H1 (cell line): ENCODE data around the gene FAM76B. TPM values are rescaled to one million over a fixed set of nuclear protein-coding genes. Genes with fewer than 3 reads are reported as not detected.

Experiments
- CTCF ChIA-PET: fragments of 300-600 bp; sonication (Branson Sonifier 250); formaldehyde crosslinking; loops from one replicate; lab custom pipeline; 2021; ENCODE audit not compliant: partially characterized antibody; lab: Charles Lee
- POLR2A ChIA-PET: fragments of 300-600 bp; sonication (Branson Sonifier 250); formaldehyde crosslinking; loops from one replicate; lab custom pipeline; 2021; ENCODE audit warnings: inconsistent platforms; ENCODE audit not compliant: partially characterized antibody; lab: Charles Lee
- DNase-seq, 2 experiments: peaks; one replicate each; pipeline versions ENCODE4 v3.0.0 to v3.0.0-alpha.2; 2010 to 2022; ENCODE audit warnings: low spot score in 2 of 2, low read depth in 1 of 2, mixed read lengths in 1 of 2
- FAIRE-seq: peaks from 2 replicates; lab custom pipeline; 2011; peaks lifted over from hg19 to GRCh38; lab: Jason Lieb, UNC
- H2AFZ ChIP-seq: 2 replicates; pipeline ENCODE4 v1.8.1; 2012; ENCODE audit warnings: low read length, inconsistent platforms
- H2AK5ac ChIP-seq: 2 replicates; pipeline ENCODE4 v1.6.1; 2013; ENCODE audit warnings: low read depth, low read length
- H2BK120ac ChIP-seq: replicated peaks from 2 replicates; pipeline ENCODE3; 2013; ENCODE audit warnings: low read depth, low read length, inconsistent platforms
- H2BK12ac ChIP-seq: 2 replicates; pipeline ENCODE4 v1.6.1; 2013; ENCODE audit warnings: low read depth, low read length
- H2BK15ac ChIP-seq: 2 replicates; pipeline ENCODE4 v1.6.1; 2013; ENCODE audit warnings: low read length
- H2BK20ac ChIP-seq: 2 replicates; pipeline ENCODE4 v1.6.1; 2013; ENCODE audit warnings: low read length
- H2BK5ac ChIP-seq: 2 replicates; pipeline ENCODE4 v1.6.1; 2013; ENCODE audit warnings: low read depth, low read length
- H3K14ac ChIP-seq: 2 replicates; pipeline ENCODE4 v1.6.1; 2013; ENCODE audit warnings: inconsistent platforms; ENCODE audit not compliant: insufficient read length
- H3K18ac ChIP-seq: 2 replicates; pipeline ENCODE4 v1.6.1; 2013; ENCODE audit warnings: low read length; ENCODE audit errors: extremely low read depth
- H3K23ac ChIP-seq: 2 replicates; pipeline ENCODE4 v1.6.1; 2013; ENCODE audit warnings: inconsistent platforms; ENCODE audit not compliant: insufficient read length
- H3K23me2 ChIP-seq: 2 replicates; pipeline ENCODE4 v1.6.1; 2013; ENCODE audit warnings: low read depth, low read length
- H3K27ac ChIP-seq: 2 replicates; pipeline ENCODE4 v1.6.1; 2011; ENCODE audit warnings: low read depth, low read length, inconsistent platforms
- H3K27me3 ChIP-seq, 4 experiments: replicated peaks in 1 of 4; 1 replicate in 1 of 4; 2 replicates in 3 of 4; pipeline versions ENCODE4 v1.6.1 to v1.8.1; 2011 to 2013; ENCODE audit warnings: low read length in 3 of 4, mild to moderate bottlenecking in 3 of 4, inconsistent platforms in 2 of 4, mixed read lengths in 2 of 4, moderate library complexity in 1 of 4; ENCODE audit not compliant: control insufficient read depth in 3 of 4, insufficient read depth in 3 of 4; ENCODE audit errors: extremely low read depth in 1 of 4
- H3K36me3 ChIP-seq, 4 experiments: 2 replicates each; pipeline versions ENCODE4 v1.6.1 to v1.8.1; 2011 to 2013; ENCODE audit warnings: mild to moderate bottlenecking in 4 of 4, low read length in 3 of 4, moderate library complexity in 2 of 4, control low read depth in 1 of 4, inconsistent platforms in 1 of 4; ENCODE audit not compliant: insufficient read depth in 4 of 4, control insufficient read depth in 2 of 4
- H3K4ac ChIP-seq: replicated peaks from 2 replicates; pipeline ENCODE3; 2013; ENCODE audit warnings: low read length, low read depth, mixed read lengths, inconsistent platforms; ENCODE audit not compliant: insufficient read length
- H3K4me1 ChIP-seq, 4 experiments: replicated peaks in 1 of 4; 1 replicate in 1 of 4; 2 replicates in 3 of 4; pipeline versions ENCODE4 v1.6.1 to v1.8.1; 2011 to 2013; ENCODE audit warnings: low read length in 3 of 4, inconsistent platforms in 2 of 4, mixed read lengths in 1 of 4; ENCODE audit not compliant: insufficient read depth in 4 of 4, control insufficient read depth in 3 of 4
- H3K4me2 ChIP-seq, 2 experiments: 2 replicates each; pipeline versions ENCODE4 v1.6.1 to v1.8.1; 2011 to 2013; ENCODE audit warnings: low read depth in 2 of 2, low read length in 2 of 2, control low read depth in 1 of 2, inconsistent platforms in 1 of 2, mild to moderate bottlenecking in 1 of 2; ENCODE audit not compliant: insufficient read depth in 1 of 2
- H3K4me3 ChIP-seq, 4 experiments: fragments of 200-600, 300-600 bp in 1 of 4; sonication (generic), shearing (Covaris generic), sonication (Bioruptor Twin) in 1 of 4; 2 replicates each; pipeline versions ENCODE4 v1.5.1 to v1.8.1; 2011 to 2016; ENCODE audit warnings: low read length in 4 of 4, low read depth in 3 of 4, control low read depth in 2 of 4, inconsistent platforms in 2 of 4, mild to moderate bottlenecking in 2 of 4, mixed read lengths in 1 of 4, moderate library complexity in 1 of 4; ENCODE audit not compliant: insufficient read depth in 2 of 4; ENCODE audit errors: extremely low read depth in 1 of 4
- H3K56ac ChIP-seq: replicated peaks from 2 replicates; pipeline ENCODE3; 2013; ENCODE audit warnings: low read depth, mild to moderate bottlenecking, mixed read lengths, low read length, inconsistent platforms; ENCODE audit not compliant: insufficient read length
- H3K79me1 ChIP-seq: 2 replicates; pipeline ENCODE4 v1.6.1; 2013; ENCODE audit warnings: low read depth, low read length, control low read depth
- H3K79me2 ChIP-seq, 2 experiments: 2 replicates each; pipeline versions ENCODE4 v1.6.1 to v1.8.1; 2012 to 2013; ENCODE audit warnings: low read length in 2 of 2, mild to moderate bottlenecking in 2 of 2, inconsistent platforms in 1 of 2; ENCODE audit not compliant: insufficient read depth in 2 of 2, control insufficient read depth in 1 of 2
- H3K9ac ChIP-seq, 4 experiments: replicated peaks in 1 of 4; 1 replicate in 1 of 4; 2 replicates in 3 of 4; pipeline versions ENCODE4 v1.6.1 to v1.8.1; 2011 to 2013; ENCODE audit warnings: low read depth in 3 of 4, low read length in 3 of 4, control low read depth in 2 of 4, mild to moderate bottlenecking in 2 of 4, moderate library complexity in 2 of 4, inconsistent platforms in 1 of 4; ENCODE audit errors: extremely low read depth in 1 of 4
- H3K9me3 ChIP-seq, 2 experiments: 2 replicates each; pipeline versions ENCODE4 v1.6.1 to v1.8.1; 2012 to 2013; ENCODE audit warnings: mild to moderate bottlenecking in 2 of 2, moderate library complexity in 2 of 2, control low read depth in 1 of 2, inconsistent platforms in 1 of 2, low read depth in 1 of 2, low read length in 1 of 2, mixed read lengths in 1 of 2; ENCODE audit not compliant: insufficient read depth in 2 of 2
- H4K20me1 ChIP-seq, 2 experiments: replicated peaks in 1 of 2; 2 replicates each; pipeline versions ENCODE3 to v1.8.1; 2011 to 2013; ENCODE audit warnings: inconsistent platforms in 2 of 2, low read length in 2 of 2, mild to moderate bottlenecking in 1 of 2; ENCODE audit not compliant: insufficient read depth in 2 of 2, control insufficient read depth in 1 of 2
- H4K5ac ChIP-seq: 2 replicates; pipeline ENCODE4 v1.6.1; 2013; ENCODE audit warnings: low read length, low read depth, mixed read lengths, inconsistent platforms; ENCODE audit not compliant: insufficient read length
- H4K8ac ChIP-seq: 2 replicates; pipeline ENCODE4 v1.8.0; 2013; ENCODE audit warnings: mild to moderate bottlenecking, moderate library complexity, low read length, inconsistent platforms; ENCODE audit not compliant: insufficient read depth; ENCODE audit errors: extremely low read depth
- H4K91ac ChIP-seq: replicated peaks from 2 replicates; pipeline ENCODE3; 2013; ENCODE audit warnings: low read length, mixed read lengths, inconsistent platforms; ENCODE audit not compliant: insufficient read length
- BRCA1 ChIP-seq: IDR thresholded peaks from 2 replicates; pipeline ENCODE4 v1.6.1; 2012; ENCODE audit warnings: low read depth, low read length, improper control_type of control experiment
- CREB1 ChIP-seq: IDR thresholded peaks from 2 replicates; pipeline ENCODE4 v1.6.1; 2012; ENCODE audit warnings: inconsistent platforms
- EP300 ChIP-seq, 2 experiments: IDR thresholded peaks; 1 replicate in 1 of 2; 2 replicates in 1 of 2; pipeline ENCODE4 v1.6.1; 2011 to 2012; ENCODE audit warnings: low read depth in 2 of 2, low read length in 2 of 2, mild to moderate bottlenecking in 2 of 2, borderline replicate concordance in 1 of 2, inconsistent platforms in 1 of 2, moderate library complexity in 1 of 2
- GTF2F1 ChIP-seq: IDR thresholded peaks from 2 replicates; pipeline ENCODE4 v1.6.1; 2012; ENCODE audit warnings: low read depth, low read length, improper control_type of control experiment, borderline replicate concordance
- JUN ChIP-seq: IDR thresholded peaks from 2 replicates; pipeline ENCODE4 v1.6.1; 2011; ENCODE audit warnings: low read depth, mild to moderate bottlenecking, improper control_type of control experiment, low read length
- SIX5 ChIP-seq: IDR thresholded peaks from 2 replicates; pipeline ENCODE4 v1.6.1; 2011; ENCODE audit warnings: mild to moderate bottlenecking, low read depth, low read length
- SP1 ChIP-seq: IDR thresholded peaks from 2 replicates; pipeline ENCODE4 v1.6.1; 2011; ENCODE audit warnings: low read depth, low read length
- SUZ12 ChIP-seq: fragments of 200-600 bp; sonication (generic); IDR thresholded peaks from 2 replicates; pipeline ENCODE4 v1.6.1; 2012; ENCODE audit warnings: mild to moderate bottlenecking, inconsistent platforms, low read length, moderate library complexity, mixed read lengths
- TAF7 ChIP-seq: optimal IDR thresholded peaks from 2 replicates; pipeline ENCODE3; 2011; ENCODE audit warnings: low read depth, mild to moderate bottlenecking, inconsistent platforms, low read length, moderate library complexity, borderline replicate concordance
- WGBS, 2 experiments: shearing (Covaris generic) in 1 of 2; methylation state at CpG; one replicate each; pipeline versions ENCODE4 v1.1.6 to v1.1.7; 2013 to 2015; ENCODE audit warnings: low lambda C conversion rate in 2 of 2, mixed read lengths in 2 of 2, inconsistent platforms in 1 of 2, low coverage in 1 of 2, missing lambda C conversion rate in 1 of 2; ENCODE audit not compliant: insufficient replicate concordance in 2 of 2, insufficient coverage in 1 of 2, insufficient read length in 1 of 2; ENCODE audit errors: extremely low coverage in 1 of 2, missing lambda C conversion rate in 1 of 2; 5-methylcytosine and 5-hydroxymethylcytosine counted together
- polyA plus RNA-seq, 7 experiments: library from polyadenylated mRNA; depleted of rRNA in 3 of 7; stranded (reverse) in 5 of 7; unstranded in 2 of 7; fragments of >200 nt in 5 of 7; fragments of 200-250 nt in 2 of 7; gene quantifications; 1 replicate in 5 of 7; 2 replicates in 1 of 7; 4 replicates in 1 of 7; pipeline versions ENCODE4 v1.2.1 to v1.2.3, GENCODE V29; 2011 to 2013; ENCODE audit warnings: missing spikeins in 2 of 7, mixed read lengths in 2 of 7
- total RNA-seq: library from RNA; stranded (reverse); fragmentation: NEBNext Ultra II Directional; extraction: Animal tissue kit (Norgen Biotek cat#: 25700); gene quantifications from 2 replicates; pipeline ENCODE4 v1.2.1, GENCODE V29; 2021

Gene FAM76B
- total and polyA plus RNA-seq, 2 of the 8 experiments (the other 6 are each of a cell fraction or from before 2014, with no cell fraction given): 11.0 to 22.3 TPM

- DNase-seq (no peak), FAIRE-seq (no peak)
- no peaks in the 10 kb centered on the region for H3K79me2 ChIP-seq
- no peak overlapping the region for H2BK20ac ChIP-seq
- no peak overlapping the region for H3K9ac ChIP-seq
- no peak overlapping the region for H3K18ac ChIP-seq
- H4K5ac ChIP-seq: no peak overlapping the region
- H3K4me2 ChIP-seq: no peak overlapping the region
- no peak overlapping the region for H4K91ac ChIP-seq
- POLR2A ChIA-PET: no interaction called here
- H3K79me1 ChIP-seq: no peaks in the 10 kb centered on the region
- H3K23ac ChIP-seq: no peak overlapping the region
- no peaks in the 10 kb centered on the region for H3K9me3 ChIP-seq
- no peak overlapping the region for H2BK15ac ChIP-seq
- no peaks in the 10 kb centered on the region for H3K27me3 ChIP-seq
- no peaks in the 10 kb centered on the region for H3K4me1 ChIP-seq
- H3K56ac ChIP-seq: no peak overlapping the region
- no peak overlapping the region for H2BK120ac ChIP-seq
- no peaks in the 10 kb centered on the region for H3K23me2 ChIP-seq
- CTCF ChIA-PET: interaction anchor here (0.8 to 8.6 kb wide), 3 partner anchors 14 to 568 kb away, joined by 3 to 45 read pairs (median 4); no protein-coding TSS in a partner anchor
- H3K36me3 ChIP-seq: no peaks in the 10 kb centered on the region
- no peak overlapping the region for H3K4ac ChIP-seq
- no peak overlapping the region for H4K8ac ChIP-seq
- no peak overlapping the region for H2AFZ ChIP-seq
- H2BK12ac ChIP-seq: no peak overlapping the region
- H4K20me1 ChIP-seq: no peaks in the 10 kb centered on the region
- WGBS, 2 experiments: 43% methylated on average over 2 of the region's 3 CpGs; no CpG with 5 or more reads in 1 of the 2 experiments
- no peak overlapping the region for H3K14ac ChIP-seq
- no peak overlapping the region for H2BK5ac ChIP-seq
- H3K27ac ChIP-seq: no peak overlapping the region
- no peak overlapping the region for H3K4me3 ChIP-seq
- no peak overlapping the region for H2AK5ac ChIP-seq
- no peak for TF ChIP-seq CREB1
- no peak for TF ChIP-seq SP1
- TF ChIP-seq SIX5: no peak
- TF ChIP-seq TAF7: no peak
- TF ChIP-seq BRCA1: no peak
- no peak for TF ChIP-seq JUN
- no peak for TF ChIP-seq SUZ12
- TF ChIP-seq EP300 (IDR thresholded peaks at IDR 0.05; ENCODE audit: borderline replicate concordance in 1 of 2, low read depth in 2 of 2, low read length in 2 of 2): no peak
- TF ChIP-seq GTF2F1: no peak
Measured at GRCh38 chr11:95720195-95720594, 69.4 kb downstream of the FAM76B start.
